Measurements from ENCODE around the gene IRF2. TPM values are rescaled to one million over a fixed set of nuclear protein-coding genes. Genes with fewer than 3 reads are reported as not detected.

Gene IRF2
- total RNA-seq, 6 experiments from 2014 or later = 13.4 to 24.0 (median 19.7) TPM

GRCh38 chr4:184428787-184429186 is 45.6 kb downstream of the IRF2 start:
- Mint-ChIP-seq H3K27me3 (ENCODE audit: insufficient read depth) (no peaks in the 10 kb centered on the region), H3K36me3 (ENCODE audit: low read depth) (peaks cover 16% of the 10 kb centered on the region; the same call in 1 of the 2 replicates), H3K9me3 (no peaks in the 10 kb centered on the region), H3K27ac (no peak overlapping the region), H3K4me3 (no peak overlapping the region), H3K4me1 (ENCODE audit: low read depth) (no peaks in the 10 kb centered on the region)
- no peak for DNase-seq
- TF ChIP-seq, protein P1, sequence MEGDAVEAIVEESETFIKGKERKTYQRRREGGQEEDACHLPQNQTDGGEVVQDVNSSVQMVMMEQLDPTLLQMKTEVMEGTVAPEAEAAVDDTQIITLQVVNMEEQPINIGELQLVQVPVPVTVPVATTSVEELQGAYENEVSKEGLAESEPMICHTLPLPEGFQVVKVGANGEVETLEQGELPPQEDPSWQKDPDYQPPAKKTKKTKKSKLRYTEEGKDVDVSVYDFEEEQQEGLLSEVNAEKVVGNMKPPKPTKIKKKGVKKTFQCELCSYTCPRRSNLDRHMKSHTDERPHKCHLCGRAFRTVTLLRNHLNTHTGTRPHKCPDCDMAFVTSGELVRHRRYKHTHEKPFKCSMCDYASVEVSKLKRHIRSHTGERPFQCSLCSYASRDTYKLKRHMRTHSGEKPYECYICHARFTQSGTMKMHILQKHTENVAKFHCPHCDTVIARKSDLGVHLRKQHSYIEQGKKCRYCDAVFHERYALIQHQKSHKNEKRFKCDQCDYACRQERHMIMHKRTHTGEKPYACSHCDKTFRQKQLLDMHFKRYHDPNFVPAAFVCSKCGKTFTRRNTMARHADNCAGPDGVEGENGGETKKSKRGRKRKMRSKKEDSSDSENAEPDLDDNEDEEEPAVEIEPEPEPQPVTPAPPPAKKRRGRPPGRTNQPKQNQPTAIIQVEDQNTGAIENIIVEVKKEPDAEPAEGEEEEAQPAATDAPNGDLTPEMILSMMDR (IDR thresholded peaks at IDR 0.05) = no peak

DNA sequence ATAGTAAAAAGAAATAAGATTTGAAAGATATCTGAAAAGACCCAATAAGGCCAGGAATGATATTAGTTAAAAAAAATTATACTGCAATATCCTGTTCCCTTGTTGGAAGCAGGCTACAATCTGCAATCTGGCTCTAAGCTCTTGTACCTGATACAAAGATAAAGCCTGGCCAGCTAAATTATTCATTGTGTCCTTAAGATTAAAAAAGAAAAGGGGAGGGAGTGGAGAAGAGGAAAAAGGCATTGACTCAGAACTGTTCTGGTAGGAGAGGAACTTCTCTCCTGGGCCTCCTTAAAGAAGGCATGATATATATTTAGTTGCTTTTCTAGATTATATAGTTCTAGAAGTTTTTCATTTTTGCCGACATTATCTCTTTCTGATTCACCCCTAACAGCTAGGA is 46.7 kb downstream of the IRF2 start:
- H3K27ac Mint-ChIP-seq = no peak overlapping the region
- peaks cover 7% of the 10 kb centered on the region for H3K4me1 Mint-ChIP-seq (ENCODE audit: low read depth)
- H3K4me3 Mint-ChIP-seq = no peak overlapping the region
- peaks cover under 1% of the 10 kb centered on the region; the same call in 1 of the 2 replicates for H3K9me3 Mint-ChIP-seq
- TF ChIP-seq, protein P1 (IDR thresholded peaks at IDR 0.05) = no peak
- DNase-seq = no peak
- no peaks in the 10 kb centered on the region for H3K27me3 Mint-ChIP-seq (ENCODE audit: insufficient read depth)
- H3K36me3 Mint-ChIP-seq (ENCODE audit: low read depth) = peaks cover 22% of the 10 kb centered on the region

DNA sequence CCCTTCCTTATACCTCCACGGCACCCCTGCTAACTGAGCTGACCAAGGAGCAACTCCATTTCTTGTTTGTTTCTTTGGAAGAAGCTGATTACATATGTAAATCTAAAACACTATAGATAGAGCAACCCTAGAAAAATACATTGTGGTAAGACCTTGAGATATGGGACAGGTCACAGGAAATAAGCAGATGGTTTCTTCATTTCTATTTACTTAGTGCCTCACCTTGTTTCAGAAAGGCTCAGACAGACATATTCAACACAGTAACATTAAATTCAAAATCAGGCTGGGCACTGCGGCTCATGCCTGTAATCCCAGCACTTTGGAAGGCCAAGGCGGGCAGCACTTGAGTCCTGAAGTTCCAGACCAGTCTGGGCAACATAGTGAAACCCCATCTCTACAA is 47.3 kb downstream of the IRF2 start:
- peaks cover 4% of the 10 kb centered on the region; the same call in 1 of the 2 replicates for H3K9me3 Mint-ChIP-seq
- H3K4me3 Mint-ChIP-seq = no peak overlapping the region
- H3K36me3 Mint-ChIP-seq (ENCODE audit: low read depth) = peaks cover 25% of the 10 kb centered on the region
- no peaks in the 10 kb centered on the region for H3K27me3 Mint-ChIP-seq (ENCODE audit: insufficient read depth)
- TF ChIP-seq, protein P1 (IDR thresholded peaks at IDR 0.05) = no peak
- DNase-seq = no peak
- H3K27ac Mint-ChIP-seq = no peak overlapping the region
- peaks cover 11% of the 10 kb centered on the region for H3K4me1 Mint-ChIP-seq (ENCODE audit: low read depth)

GRCh38 chr4:184424993-184425758 is 49.2 kb downstream of the IRF2 start:
- no peak for DNase-seq
- Mint-ChIP-seq H3K9me3 (peaks cover 4% of the 10 kb centered on the region; the same call in 1 of the 2 replicates), H3K36me3 (ENCODE audit: low read depth) (peaks cover 29% of the 10 kb centered on the region)

GRCh38 chr4:184424279-184424678 is 50.1 kb downstream of the IRF2 start:
- Mint-ChIP-seq H3K27ac (no peak overlapping the region), H3K4me1 (ENCODE audit: low read depth) (peaks cover 11% of the 10 kb centered on the region), H3K4me3 (no peak overlapping the region), H3K27me3 (ENCODE audit: insufficient read depth) (no peaks in the 10 kb centered on the region; the same call in 1 of the 2 replicates), H3K36me3 (ENCODE audit: low read depth) (peaks cover 29% of the 10 kb centered on the region), H3K9me3 (peaks cover 4% of the 10 kb centered on the region; the same call in 1 of the 2 replicates)
- TF ChIP-seq, protein P1 (IDR thresholded peaks at IDR 0.05) = no peak
- no peak for DNase-seq

More at GRCh38 chr4:184424993-184425758, 49.2 kb downstream of the IRF2 start:
- Mint-ChIP-seq H3K27me3 (ENCODE audit: insufficient read depth) (no peaks in the 10 kb centered on the region; the same call in 1 of the 2 replicates), H3K4me3 (no peak overlapping the region), H3K4me1 (ENCODE audit: low read depth) (peaks cover 11% of the 10 kb centered on the region), H3K27ac (no peak overlapping the region)
- TF ChIP-seq, protein P1 (IDR thresholded peaks at IDR 0.05) = no peak

Data from HFFc6 (cell line).